Right lobe of liver (tissue), 6 donors: ENCODE data around the gene ADISSP. TPM values are rescaled to one million over a fixed set of nuclear protein-coding genes. Genes with fewer than 3 reads are reported as not detected.
A peak's percentile ranks its signal among the peaks of the same experiment; 100 is the strongest.

Source experiments
- ATAC-seq, 4 donors: fragments of 200-7000 bp; cut with Tn5 transposase; one replicate each; pipeline ENCODE4 v1.9.1; 2020; ENCODE audit warnings: mild to moderate bottlenecking in 4 of 4, moderate library complexity in 4 of 4
- DNase-seq, 3 donors: peaks; one replicate each; pipeline ENCODE4 v3.0.0-alpha.2; 2020
- H3K27ac ChIP-seq, 3 donors: fragments of 200-600 bp; one replicate each; pipeline ENCODE4 v1.8.0; 2022
- H3K27me3 ChIP-seq, 2 donors: fragments of 200-600 bp; one replicate each; pipeline ENCODE4 v1.8.0; 2022
- H3K36me3 ChIP-seq, 4 donors: fragments of 200-600 bp; sonication (generic) in 1 of 4; one replicate each; pipeline versions ENCODE4 v1.5.1 to v1.8.0; 2017 to 2022; ENCODE audit warnings: control low read depth in 1 of 4
- H3K4me1 ChIP-seq, 4 donors: fragments of 200-600 bp; sonication (generic) in 1 of 4; one replicate each; pipeline versions ENCODE4 v1.5.1 to v1.8.0; 2017 to 2022; ENCODE audit warnings: control low read depth in 1 of 4
- H3K4me3 ChIP-seq, 3 donors: fragments of 200-600 bp; one replicate each; pipeline ENCODE4 v1.8.0; 2022
- H3K9me3 ChIP-seq, 4 donors: fragments of 200-600 bp; sonication (generic) in 1 of 4; one replicate each; pipeline versions ENCODE4 v1.5.1 to v1.8.0; 2017 to 2022; ENCODE audit warnings: control low read depth in 1 of 4
- CTCF ChIP-seq, 4 donors: fragments of 200-600 bp in 3 of 4; fragments of 450-650 bp in 1 of 4; IDR thresholded peaks; one replicate each; pipeline versions ENCODE4 v1.5.1 to v1.8.0; 2016 to 2022; ENCODE audit warnings: antibody characterized with exemption in 4 of 4, mild to moderate bottlenecking in 2 of 4
- POLR2A ChIP-seq: fragments of 450-650 bp; IDR thresholded peaks from one replicate; pipeline ENCODE4 v1.6.1; 2017; ENCODE audit warnings: antibody characterized with exemption, mild to moderate bottlenecking
- WGBS: methylation state at CpG from one replicate; pipeline ENCODE4 v1.1.6; 2018; ENCODE audit warnings: low coverage, low lambda C conversion rate; ENCODE audit not compliant: insufficient coverage; ENCODE audit errors: missing lambda C conversion rate; 5-methylcytosine and 5-hydroxymethylcytosine counted together
- intact Hi-C, 2 donors: fragments of 100-400 bp; cut with DNase I; formaldehyde crosslinking; loops; one replicate each; pipeline versions ENCODE4 v1.11.2 to v1.14.1; 2022
- total RNA-seq, 6 experiments: library from RNA; depleted of rRNA in 2 of 6; stranded (reverse); fragments of >200 nt in 2 of 6; fragmentation: NEBNext Ultra II Directional in 3 of 6; extraction: Animal tissue kit (Norgen Biotek cat#: 25700) in 3 of 6; gene quantifications; one replicate each; pipeline versions ENCODE4 v1.1.0 to v1.2.4, GENCODE V29; 2016 to 2023
- donor health status: DM: no; HTN: yes; CAD: no.
- donor health status: DM: no; HTN: no; CAD: no.
- donor health status: DM: no; HTN: no; CAD: no.
- donor health status: DM: no; HTN: yes; CAD: no.
- donor health status: DM: no; HTN: yes; CAD: no.

ADISSP gene
- total RNA-seq, 6 experiments from 2014 or later = 9.6 to 11.7 (median 9.9) TPM

GRCh38 chr20:3785240-3786125 lies 17.9 kb upstream of the ADISSP start:
- H3K36me3 ChIP-seq = no peaks in the 10 kb centered on the region
- no peaks in the 10 kb centered on the region for H3K27me3 ChIP-seq
- ATAC-seq (no peak), DNase-seq (peak in 2 of 3 donors; percentile 46 to 55)
- H3K9me3 ChIP-seq = no peaks in the 10 kb centered on the region
- peak overlapping the region; percentile 26 to 73 (median 49) for H3K27ac ChIP-seq
- WGBS = 40% methylated on average over 1 of the region's 79 CpGs
- intact Hi-C loops = loop anchor here (5.0 kb wide), 1 partner anchor 37 kb away; the partner anchor contains the start of gene AP5S1 (in 2 of the 2)
- H3K4me3 ChIP-seq = peak overlapping the region; percentile 42 to 70 (median 58)
- TF ChIP-seq CTCF (IDR thresholded peaks at IDR 0.05) (no peak), POLR2A (no peak)
- H3K4me1 ChIP-seq = peaks cover 0 to 23% (median 13%) of the 10 kb centered on the region in 4 donors

- TF ChIP-seq POLR2A (no peak), CTCF (IDR thresholded peaks at IDR 0.05) (no peak)
- DNase-seq (no peak), ATAC-seq (no peak)
- intact Hi-C loops = loop anchor here (5.0 kb wide), 1 partner anchor 37 kb away; the partner anchor contains the start of gene AP5S1 (in 2 of the 2)
- H3K36me3 ChIP-seq = no peaks in the 10 kb centered on the region
- no peak overlapping the region for H3K4me3 ChIP-seq
- no peak overlapping the region for H3K27ac ChIP-seq
- WGBS = 96% methylated on average over 3 of the region's 6 CpGs
- peaks cover 0 to 23% (median 13%) of the 10 kb centered on the region in 4 donors for H3K4me1 ChIP-seq
- H3K27me3 ChIP-seq = no peaks in the 10 kb centered on the region
- H3K9me3 ChIP-seq = no peaks in the 10 kb centered on the region
These were observed 17.3 kb upstream of the ADISSP start for GRCh38 chr20:3784863-3785239.

- Histone ChIP-seq H3K9me3 (no peaks in the 10 kb centered on the region), H3K27ac (no peak overlapping the region), H3K36me3 (no peaks in the 10 kb centered on the region), H3K27me3 (no peaks in the 10 kb centered on the region), H3K4me1 (peaks cover 0 to 23% (median 13%) of the 10 kb centered on the region in 4 donors), H3K4me3 (no peak overlapping the region)
- intact Hi-C loops = no loop called here
- ATAC-seq (no peak), DNase-seq (no peak)
- TF ChIP-seq POLR2A = no peak
- no peak for TF ChIP-seq CTCF (IDR thresholded peaks at IDR 0.05)
- WGBS = 93% methylated on average over 5 of the region's 17 CpGs
These were observed 16.8 kb upstream of the ADISSP start for GRCh38 chr20:3784216-3784853.

GRCh38 chr20:3783511-3784195 lies 16.1 kb upstream of the ADISSP start:
- ATAC-seq (no peak), DNase-seq (no peak)
- no peak overlapping the region for H3K27ac ChIP-seq
- peaks cover 0 to 23% (median 13%) of the 10 kb centered on the region in 4 donors for H3K4me1 ChIP-seq
- H3K4me3 ChIP-seq = no peak overlapping the region
- TF ChIP-seq CTCF (IDR thresholded peaks at IDR 0.05) = no peak
- no peak for TF ChIP-seq POLR2A
- no peaks in the 10 kb centered on the region for H3K36me3 ChIP-seq
- 71% methylated on average over 5 of the region's 10 CpGs for WGBS
- no peaks in the 10 kb centered on the region for H3K9me3 ChIP-seq
- no peaks in the 10 kb centered on the region for H3K27me3 ChIP-seq
- intact Hi-C loops = no loop called here
